GM18520 (cell line): ENCODE results near the gene MMP3.
A peak's percentile ranks its signal among the peaks of the same experiment; 100 is the strongest.
"Not testable (repeated sequence)": the region's sequence is repeated elsewhere in the genome, so short reads cannot be mapped to it uniquely, and the experiment has no call there.

Source experiments
- ATAC-seq: cut with Tn5 transposase; IDR thresholded peaks from one replicate; pipeline ENCODE4 v1.9.1; 2021; ENCODE audit not compliant: unreplicated experiment

Gene MMP3

DNA sequence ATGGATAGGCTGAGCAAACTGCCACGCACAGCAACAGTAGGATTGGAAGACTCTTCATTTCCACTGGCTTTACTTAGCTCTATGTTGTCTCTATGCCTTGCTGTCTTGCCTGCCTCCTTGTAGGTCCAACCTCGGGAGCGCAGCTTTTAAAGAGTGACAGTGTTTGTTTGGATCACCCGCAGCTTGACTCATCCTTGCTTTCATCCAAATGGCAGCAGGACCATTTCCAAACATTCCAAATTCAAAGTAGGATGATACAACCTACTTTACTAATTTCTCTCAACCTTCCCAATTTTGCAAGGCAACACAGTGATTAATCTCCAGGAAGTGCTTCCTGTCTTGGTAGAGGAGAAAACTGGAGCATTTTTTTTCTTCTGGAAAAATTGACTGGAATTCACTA lies at the start of gene MMP3:
Gene MMP3 (minus strand): TSS at position 121 of the 400 bp plus-strand sequence. CDS start 63 bp downstream, at position 58.
- ATAC-seq = no peak

DNA sequence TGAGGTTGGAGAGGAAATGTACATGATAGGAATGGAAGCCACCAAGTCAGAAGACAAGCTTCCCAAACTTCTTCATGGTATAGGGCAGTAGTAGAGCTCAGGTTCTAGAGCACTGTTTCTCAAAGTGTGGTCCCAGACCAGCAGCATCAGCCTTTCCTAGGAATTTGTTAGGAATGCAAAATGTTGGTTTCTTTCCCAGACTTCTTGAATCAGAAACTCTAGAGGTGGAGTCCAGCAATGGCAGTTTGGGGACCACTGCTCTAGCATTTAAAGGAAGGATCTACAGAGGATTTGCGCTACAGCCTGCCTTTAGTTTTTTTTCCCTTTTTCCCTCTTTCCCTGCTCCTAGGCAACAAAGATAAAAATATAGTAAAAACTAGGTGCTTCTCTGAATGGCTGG lies 48.3 kb upstream of the MMP3 start:
- no peak for ATAC-seq

DNA sequence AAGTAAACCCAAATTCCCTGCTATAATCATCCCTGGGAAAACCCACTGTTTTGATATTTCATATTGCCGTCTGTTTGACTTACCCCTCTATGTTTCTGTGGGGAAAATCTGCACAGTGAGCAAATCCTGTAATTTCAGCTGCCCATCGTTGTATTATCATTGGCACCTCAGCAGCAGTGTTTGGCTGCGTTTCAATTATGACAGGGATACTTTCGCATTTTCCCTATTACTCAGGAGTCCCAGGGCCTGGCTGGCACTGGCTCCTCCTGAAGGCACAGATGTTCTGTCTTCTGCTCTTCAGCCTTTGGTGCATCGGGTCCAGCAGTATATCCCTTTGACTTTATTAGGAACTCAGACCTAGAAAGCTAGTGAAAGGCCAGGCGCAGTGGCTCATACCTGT lies 43.6 kb upstream of the MMP3 start:
- no peak for ATAC-seq

DNA sequence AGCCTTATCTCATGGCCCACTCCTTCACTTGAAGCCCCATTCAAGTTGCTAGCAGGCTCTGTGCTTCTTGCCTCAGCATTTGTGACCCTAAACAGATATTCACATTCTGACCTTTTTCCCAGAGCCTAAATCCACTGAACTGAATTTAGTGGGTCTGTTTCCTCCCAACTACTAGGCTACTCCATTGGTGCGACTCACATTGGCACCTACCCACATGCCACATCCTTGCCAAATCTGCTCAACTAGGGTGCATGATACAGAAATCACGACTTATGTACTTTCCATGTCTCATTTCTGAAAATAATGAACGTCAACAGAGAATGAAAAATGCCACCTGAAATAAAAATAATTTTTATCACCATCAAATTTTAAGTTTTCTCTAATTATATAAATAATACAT lies 39.7 kb upstream of the MMP3 start:
- ATAC-seq = peak; percentile 5

DNA sequence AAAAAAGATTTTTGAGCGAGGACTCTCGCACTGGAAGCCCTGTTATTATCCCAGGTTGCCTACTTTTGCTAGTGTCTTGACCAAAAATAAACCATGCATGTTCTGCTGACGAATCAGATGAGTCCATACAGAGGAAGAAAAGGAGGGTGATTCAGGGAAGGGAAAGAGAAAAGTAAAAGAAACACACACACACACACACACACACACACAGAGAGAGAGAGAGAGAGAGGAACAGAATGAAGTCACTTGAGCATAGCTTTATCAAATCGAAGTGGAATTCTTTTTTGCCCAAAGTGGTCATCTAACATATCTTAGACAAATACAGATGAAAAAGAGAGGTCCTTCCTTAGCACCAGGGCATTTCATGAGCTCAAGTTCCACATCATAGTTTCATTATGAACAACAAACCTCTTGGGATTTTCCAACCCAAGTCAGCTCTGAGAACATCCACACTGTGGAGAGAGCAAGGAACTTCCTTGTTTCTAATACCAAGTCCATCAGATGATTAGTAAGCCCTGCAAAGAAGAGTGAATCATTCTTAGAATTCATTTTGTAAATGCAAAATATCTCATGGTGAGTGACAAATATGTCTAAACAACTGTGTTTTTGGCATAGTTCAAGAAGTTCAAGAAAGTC lies 39.1 kb upstream of the MMP3 start:
- peak; percentile 75 for ATAC-seq

DNA sequence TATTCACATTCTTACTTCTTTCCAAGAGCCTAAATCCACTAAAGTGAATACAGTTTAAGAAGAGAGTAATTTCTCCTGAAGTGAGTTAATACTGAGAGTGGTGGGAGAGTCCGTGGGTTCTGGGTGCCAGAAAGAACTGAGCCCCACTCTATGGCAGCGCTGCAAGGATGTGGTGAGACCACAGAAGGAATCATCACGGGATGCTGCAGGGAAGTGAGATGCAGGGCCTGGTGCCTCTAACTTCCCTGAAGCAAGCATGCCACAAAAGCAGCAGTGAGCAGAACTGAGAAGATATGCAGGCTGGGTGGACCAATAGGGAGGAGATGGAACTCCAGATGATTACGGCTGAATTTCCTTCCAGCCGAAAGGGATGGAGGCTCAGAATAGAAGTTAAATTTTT lies 36.4 kb upstream of the MMP3 start:
- no peak for ATAC-seq

DNA sequence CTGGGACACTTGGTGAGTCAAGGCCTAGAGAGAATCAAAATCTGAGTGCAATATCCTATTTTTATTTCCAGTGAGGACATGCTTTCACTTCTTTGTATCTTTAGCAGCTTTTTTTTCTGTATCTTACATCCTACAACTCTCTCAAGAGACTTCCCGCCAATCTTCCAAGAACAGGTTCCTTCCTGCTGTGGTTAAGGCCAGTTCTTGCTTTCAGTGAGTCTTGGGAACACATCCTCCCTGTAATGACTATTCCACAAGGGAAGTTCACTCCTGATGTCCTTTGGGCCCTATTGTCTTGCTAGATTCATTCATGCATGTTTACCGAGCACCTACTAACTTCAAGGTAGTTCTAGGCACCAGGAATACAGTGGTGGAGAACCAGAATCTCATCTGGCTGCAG lies 35.2 kb upstream of the MMP3 start:
- no peak for ATAC-seq

DNA sequence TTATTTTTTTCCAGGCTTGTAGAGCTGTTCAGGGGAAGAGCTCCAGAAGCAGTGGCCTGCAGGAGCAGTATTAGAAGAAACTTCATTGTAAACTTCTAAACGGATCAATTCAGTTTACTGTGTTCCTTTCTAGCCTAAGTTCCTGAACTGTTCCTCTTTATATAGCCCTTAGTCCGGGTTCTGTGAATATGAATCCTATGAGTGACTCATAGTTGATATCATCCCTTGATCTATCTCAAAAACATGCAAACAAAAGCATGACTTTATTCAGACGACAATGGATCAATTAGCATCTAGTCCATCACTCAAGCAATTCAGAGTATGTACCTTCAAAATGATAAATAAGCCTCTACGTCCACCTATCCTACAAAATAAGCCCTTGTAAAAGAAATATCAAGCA lies 31.4 kb upstream of the MMP3 start, which contains the start of gene MMP12:
Gene MMP12 (minus strand): TSS at position 131 of the 400 bp plus-strand sequence. CDS start 45 bp downstream, at position 86.
- no peak for ATAC-seq

DNA sequence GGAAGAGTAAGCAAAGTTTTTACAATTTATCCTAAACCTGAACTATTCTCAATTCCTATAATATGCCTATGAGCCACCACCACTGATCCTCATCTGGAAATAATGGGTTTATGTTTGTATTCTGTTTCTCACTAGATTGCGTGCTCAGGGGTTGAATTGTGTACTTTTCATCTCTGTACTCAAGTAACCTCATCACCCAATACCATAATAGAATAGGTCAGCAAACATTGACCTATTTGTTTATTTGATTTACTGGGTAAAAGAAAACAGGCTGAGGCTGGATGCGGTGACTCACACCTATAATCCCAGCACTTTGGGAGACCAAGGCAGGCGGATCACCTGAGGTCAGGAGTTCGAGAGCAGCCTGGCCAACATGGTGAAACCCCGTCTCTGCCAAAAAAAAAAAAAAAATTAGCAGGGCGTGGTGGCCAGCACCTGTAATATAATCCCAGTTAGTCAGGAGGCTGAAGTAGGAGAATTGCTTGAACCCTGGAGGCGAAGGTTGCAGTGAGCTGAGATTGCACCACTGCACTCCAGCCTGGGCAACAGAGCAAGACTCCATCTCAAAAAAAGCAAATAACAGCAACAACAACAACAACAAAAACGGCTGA lies 26.1 kb upstream of the MMP3 start:
- ATAC-seq = not testable (repeated sequence)

DNA sequence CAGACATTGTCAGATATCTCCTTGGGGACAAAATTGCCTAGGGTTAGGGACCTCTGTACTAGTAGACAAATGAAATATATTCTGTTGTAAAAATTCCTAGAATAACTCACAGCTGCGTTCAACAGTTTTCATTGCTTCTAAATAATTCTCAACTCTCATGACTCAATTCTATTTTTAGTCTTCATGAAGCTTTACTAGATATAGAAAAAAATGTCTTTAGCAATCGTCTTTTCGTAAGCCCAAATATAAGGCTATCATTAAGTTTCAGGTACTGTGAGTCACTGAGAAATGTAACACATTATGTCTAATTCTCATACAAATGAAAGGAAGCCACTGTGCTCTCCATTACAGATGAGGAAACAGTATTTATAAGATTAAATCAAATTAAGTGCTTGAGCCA lies 24.9 kb upstream of the MMP3 start:
- no peak for ATAC-seq

DNA sequence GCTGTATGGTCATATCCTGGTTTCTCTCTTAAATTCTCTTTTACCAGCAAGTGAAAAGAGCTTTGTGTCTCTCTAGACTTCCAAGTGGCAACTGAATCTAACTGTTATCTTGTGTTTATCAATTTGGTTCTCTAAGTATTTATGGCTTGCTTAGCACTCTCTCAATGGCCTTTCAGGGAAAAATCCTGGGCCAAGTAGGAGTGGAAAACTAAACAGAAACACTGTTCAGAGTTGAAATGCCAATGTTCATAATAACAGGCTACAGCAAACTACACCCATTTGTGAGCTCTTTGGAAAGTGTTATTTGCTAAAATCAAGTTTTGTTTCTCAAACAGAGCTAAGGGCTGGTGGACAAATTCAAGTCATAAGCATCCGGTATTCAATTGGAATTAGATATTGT lies 21.3 kb upstream of the MMP3 start:
- no peak for ATAC-seq

DNA sequence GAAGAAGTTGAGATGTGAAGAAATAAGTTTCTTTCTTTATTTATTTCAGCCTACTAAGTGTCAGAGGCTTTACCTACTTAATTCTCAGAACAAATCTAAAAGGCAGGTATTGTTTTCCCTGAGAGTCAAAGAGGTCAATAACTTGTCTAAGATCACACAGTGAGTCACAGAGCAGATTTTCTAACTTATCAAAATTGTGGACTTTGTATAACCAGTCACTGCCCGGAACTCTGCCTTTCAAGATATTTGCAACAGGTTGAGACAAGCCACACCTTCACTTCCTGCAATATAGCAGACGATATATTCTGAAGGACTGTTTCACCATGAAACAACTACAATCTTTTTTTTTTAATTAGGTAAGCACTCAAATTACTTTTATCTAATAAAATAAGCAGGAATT lies 10.5 kb upstream of the MMP3 start:
- no peak for ATAC-seq

DNA sequence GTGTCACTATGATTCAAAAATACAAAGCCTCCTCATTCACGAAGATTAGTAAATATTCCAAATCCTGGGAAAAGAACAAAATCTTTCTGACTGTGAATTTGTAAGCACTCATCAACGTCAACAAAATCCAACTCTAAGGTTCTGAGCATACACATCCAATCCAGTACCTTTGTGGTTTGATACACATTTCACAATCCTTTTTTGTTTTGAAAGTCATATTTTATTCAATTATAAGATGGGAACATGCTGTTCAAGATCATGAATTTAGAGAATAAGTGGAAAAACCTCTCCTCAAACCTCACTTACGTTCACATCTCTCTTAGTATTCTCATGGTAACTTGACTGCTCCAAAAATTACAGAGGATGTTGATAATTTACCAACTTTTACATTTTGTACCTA lies 9.6 kb upstream of the MMP3 start:
- no peak for ATAC-seq

DNA sequence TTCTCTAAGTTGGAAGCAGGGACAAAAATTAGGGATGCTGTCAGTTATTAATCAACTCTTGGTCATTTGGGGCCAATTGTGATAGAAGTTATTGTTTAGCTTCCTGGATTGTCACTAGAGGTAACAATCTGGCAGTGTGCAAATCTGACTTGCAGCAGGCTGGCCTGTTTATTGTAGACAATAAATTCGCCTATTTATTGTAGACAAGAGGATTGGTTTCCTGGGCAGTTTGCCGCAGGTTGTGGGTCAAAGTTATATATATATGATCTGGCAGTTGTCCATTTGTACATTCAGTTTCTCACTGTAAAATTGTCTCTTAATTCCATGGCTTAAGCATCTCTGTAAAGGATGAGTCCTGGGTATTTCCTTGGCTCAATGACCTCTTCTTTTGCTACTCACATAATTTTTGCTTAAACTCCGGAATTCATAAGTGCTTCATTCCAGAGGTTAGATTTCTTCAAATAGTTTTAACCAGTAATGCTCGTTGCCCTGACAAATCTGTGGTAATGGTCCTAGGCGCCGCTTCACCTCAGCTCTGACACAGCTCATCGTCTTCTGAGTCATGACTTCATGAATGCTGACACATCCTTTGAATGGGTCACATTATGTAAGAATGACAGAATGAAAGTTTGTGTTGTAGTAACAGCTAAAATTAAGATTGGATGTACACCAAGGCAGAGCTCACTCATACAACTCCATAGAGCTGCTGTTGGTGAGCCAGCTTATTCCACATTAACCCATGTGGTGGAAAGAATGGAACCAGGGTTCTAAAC lies 7.8 kb upstream of the MMP3 start:
- no peak for ATAC-seq

DNA sequence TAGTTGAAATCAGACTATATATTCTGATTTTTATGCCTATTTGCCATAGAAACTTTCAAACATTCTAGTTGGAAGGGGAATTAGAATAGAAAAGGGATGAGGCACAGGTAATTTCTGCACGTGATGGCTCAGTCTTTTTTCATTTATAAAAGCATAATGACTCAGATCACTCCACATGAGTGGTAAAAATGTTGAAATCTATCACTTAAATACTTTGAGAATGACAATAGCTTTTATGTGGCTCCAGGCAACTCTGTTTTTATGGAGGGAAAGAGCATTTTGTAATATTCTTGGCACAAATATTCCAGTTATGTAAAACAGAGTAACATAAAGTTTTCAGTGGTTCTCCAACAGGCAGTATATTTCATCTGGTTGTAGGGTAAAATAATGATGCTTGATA lies 5.9 kb upstream of the MMP3 start:
- no peak for ATAC-seq

DNA sequence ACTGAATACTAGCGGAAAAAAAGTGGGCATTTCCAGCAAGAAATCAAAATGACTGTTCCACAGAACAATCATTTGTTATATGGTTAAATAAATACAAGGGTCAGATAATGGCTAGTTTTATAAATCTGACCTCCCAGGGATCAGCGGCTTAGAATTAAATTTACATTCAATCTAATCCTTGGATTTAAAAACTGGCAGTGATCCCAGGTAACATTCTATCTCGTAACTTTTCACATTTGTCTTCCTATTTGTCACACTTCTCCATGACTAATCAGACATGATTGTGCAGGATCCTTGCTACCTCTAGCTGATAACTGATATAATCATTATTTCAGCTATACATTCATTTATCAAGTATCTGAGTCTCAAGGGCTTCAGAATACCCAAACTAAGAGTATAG lies 2.9 kb upstream of the MMP3 start:
- no peak for ATAC-seq

DNA sequence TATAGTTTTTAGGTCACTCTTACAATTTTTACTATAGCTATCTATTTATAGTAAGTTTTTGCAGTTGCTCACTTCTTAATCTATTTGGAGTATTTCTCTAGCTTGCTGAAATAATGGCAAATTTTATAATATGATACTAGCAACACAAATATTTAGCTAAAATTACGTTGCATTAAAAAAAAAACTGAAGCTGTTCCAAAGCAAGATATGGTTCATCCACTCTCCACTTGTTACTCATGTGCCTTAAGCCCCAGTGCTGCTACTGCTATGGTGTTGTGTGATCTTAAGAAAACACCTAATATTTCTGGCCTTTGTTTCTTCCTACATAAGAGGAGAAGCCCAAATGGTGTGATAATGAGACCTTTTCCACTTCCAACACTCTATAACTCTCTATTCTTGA lies 479 bp downstream of the MMP3 start:
- ATAC-seq = no peak

DNA sequence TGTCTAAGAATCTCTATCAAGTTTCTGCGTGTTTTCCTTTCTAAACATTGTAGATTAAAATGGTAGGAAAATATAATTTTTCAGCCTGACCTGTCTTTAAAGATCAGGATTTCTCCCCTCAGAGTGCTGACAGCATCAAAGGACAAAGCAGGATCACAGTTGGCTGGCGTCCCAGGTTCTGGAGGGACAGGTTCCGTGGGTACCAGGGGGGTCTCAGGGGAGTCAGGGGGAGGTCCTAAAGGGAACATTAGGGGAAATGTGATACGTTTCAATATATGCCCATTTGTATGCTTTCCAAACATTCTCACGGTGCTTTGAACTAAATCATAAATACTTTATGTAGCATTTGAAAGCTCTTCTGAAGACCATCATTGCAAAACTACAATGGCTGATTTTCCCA lies 3.4 kb downstream of the MMP3 start:
- no peak for ATAC-seq

DNA sequence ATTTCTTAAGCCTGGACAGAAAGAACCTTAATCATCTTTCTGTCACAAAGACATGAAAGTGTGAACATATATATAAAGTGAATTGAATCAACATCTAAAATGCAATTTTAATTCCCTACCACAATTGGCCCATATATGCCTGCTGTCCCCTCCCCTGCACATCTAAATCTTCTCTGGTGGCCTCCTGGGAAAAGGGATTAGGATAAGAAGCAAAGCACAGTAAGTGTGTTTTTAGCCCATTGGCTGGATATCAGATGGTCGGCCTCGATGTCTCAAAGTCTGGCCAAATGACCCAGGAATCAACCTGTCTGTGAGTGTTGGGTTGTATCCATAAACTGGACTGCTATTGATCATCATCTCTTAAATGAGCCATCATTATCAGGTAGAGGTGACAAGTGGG lies 5.8 kb downstream of the MMP3 start:
- no peak for ATAC-seq

DNA sequence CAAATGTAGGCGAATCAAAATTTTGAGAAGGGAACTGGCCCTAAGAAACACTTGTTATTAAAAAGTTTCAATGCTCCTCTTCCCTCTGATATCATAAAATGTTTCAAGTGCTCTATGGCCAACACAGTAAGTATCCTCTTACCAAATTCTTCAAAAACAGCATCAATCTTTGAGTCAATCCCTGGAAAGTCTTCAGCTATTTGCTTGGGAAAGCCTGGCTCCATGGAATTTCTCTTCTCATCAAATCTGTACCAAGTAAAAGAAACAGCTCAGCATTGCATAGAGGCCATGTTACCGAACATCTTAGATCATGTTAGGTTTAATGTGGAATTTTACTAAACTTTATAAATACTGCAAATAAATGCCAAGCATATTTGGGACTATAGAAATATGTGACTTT lies 6.3 kb downstream of the MMP3 start:
- no peak for ATAC-seq

DNA sequence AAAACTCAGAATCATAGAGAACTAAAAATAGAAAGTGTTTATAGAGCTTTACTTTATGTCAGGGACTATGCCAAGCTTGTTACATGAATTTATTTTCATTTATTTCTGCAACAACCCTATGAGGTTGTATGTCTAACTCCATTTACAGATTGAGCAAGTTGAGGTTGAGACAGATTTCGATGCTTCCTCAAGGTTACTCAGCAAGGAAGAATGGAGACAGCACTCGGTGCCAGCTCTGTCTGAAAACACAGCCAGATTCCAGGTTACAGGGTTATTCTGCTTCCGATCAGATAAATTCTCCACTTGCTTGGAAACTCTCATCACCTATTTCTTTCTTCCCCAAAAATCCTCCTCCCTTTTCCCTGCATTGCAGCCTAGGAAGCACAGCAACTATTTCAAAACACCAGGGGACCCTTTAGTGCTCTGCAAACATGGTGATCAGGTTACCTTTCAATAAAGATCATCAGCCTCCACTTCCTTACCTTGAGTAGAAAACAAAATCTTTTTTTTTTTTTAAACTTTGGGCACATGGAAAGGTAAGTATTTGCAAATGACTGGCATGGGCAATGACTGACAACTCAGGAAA lies 7.0 kb downstream of the MMP3 start:
- ATAC-seq = no peak

DNA sequence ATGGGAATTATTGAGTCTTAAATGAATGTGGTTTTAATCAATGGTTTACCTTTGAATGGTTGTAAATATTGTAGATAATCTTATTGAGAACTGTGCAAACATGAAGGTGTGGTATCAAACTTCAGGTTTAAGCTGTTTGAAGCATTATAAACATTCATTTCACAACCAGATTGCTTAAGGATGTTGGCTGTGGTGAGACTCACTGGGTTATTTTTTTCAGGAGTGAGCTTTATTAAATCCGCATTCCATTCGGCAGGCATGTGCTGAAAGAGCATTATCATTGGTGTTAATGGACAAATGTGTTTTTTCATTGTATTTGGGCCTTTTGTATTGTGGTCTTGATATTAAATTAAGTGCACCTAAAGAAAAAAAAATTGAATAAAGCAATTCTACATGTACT lies 9.7 kb downstream of the MMP3 start:
- ATAC-seq = no peak
